Bone marrow (tissue), 2 donors: ENCODE results near the gene ATP2A3.
A peak's percentile ranks its signal among the peaks of the same experiment; 100 is the strongest.

ENCODE experiments used
- DNase-seq, 2 donors: peaks; one replicate each; lab custom pipeline; 2025; lab: John Stamatoyannopoulos, UW

Gene ATP2A3

DNA sequence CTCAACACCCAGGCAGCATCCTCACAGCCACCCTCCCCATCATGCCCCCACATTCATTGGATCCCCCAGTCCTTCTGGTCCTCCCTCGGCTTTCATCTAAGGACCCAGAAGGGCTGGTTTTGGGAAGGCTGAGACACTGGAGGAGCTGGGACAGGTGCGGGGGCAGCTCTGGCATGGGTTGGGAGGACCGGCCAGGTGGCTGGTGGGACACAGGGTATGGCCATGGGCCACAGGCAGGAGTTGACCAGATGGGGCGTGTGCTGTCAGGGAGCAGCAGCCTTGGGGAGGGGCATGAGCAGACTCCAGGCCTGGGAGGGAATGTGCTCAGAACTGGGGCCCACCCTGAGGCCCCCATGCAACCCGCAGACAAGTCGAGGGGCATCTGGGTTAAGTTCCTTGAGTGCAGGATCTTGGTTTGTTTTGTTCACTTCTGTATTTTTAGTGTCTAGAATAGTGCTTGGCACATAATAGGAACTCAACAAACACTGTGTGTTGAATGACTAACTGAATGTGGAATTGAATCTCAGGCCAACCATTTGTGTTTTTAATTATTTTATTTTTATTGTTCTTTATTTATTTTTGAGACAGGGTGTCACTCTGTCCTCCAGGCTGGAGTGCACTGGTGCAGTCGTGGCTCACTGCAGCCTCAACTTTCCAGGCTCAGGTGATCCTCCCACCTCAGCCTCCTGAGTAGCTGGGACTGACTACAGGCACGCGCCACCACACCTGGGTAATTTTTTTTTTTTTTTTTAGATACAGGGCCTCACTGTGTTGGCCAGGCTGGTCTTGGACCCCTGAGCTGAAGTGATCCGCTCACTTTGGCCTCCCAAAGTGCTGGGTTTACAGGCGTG, 53.6 kb downstream of the ATP2A3 start:
- DNase-seq: no peak

DNA sequence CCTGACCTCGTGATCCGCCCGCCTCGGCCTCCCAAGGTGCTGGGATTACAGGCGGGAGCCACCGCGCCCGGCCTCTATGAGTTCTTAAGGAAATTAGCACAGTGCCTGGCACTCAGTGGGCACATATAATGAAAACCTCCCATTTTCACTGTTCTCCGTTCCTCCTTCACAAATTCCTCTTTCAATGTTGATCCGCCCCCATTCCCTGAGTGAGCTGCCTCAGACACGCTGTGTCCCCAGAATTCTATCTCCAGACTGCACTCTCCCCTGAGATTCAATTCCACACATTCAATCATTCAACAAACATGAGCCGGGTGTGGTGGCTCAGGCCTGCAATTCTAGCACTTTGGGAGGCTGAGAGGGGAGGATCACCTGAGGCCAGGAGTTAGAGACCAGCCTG, 55.0 kb downstream of the ATP2A3 start:
- DNase-seq: no peak

DNA sequence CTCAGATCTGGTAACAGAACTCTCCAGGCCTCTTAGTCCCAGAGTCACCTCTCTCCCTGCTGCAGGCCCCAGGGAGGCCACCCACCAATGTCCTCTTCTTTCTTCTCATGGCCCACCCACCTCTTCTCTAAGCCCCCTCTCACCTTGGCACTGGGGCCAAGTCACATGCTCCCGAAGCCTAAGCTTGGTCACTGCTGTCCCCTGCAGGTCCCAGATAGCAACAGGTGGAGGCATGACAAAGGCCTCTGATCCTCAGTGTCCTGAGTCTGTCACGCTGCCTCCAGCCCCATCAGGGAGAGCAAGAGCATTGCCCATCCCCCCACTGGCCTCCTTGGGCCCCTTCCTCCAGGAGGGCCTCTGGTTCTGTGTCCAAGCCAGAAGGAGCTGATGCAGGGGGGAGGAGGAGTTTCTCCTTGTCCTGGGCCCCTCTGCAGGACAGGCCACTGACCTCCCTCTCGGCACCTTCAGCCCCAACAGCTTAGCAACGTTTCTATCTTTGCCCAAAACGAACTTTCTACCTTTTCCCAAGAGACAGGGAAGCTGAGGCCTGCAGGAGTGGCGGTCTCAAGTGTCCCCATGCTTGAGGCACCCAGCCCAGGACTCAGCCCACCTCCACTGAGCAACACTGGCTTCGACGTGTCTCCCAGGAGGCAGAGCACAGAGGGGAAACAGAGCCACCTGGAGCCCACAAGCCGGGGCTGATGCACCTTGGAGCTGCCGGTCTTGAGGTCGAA, 56.6 kb downstream of the ATP2A3 start:
- DNase-seq: no peak

DNA sequence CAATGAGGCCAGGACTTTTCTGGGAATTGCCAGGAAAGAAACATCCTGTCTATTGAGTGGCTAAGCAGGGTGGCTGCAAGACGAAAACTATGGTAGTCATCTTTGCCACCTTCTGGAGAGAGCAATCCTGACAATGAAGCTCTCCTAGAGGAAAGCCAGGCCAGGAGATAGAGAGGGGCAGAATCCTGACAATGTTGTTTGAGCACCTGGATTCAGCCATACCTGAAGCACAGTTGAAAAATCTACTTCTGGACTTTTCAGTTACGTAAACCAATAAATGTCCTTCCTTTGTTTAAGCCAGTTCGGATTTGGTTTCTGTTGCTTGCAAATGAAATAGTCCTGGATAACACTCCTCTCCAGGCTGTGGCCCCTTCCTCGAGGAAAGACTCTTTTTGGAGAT, 57.4 kb downstream of the ATP2A3 start:
- no peak for DNase-seq

DNA sequence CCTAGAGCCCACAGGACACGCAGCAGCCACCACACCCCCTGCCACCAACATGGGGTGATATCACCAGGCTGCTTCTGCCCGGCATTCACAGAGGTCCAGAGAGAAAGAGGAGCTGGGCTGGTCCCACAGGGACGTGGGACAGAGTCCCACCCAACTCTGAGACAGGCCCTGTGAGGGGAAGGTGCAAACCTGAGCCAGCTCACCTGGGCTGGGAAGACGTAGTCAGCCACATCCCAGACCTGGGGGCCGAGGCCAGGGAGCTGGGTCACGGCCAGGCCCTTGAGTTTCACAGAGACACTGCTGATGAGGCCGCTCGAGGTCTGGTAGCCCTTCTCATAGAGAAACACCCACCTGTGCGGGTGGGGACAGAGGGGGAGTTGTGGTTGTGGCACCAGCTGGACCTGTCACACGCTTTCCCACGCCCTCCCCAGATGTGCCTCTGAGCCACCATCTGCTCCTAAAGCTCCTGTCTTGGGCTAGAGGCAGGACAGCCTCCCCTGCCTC, 59.2 kb downstream of the ATP2A3 start:
- no peak for DNase-seq

DNA sequence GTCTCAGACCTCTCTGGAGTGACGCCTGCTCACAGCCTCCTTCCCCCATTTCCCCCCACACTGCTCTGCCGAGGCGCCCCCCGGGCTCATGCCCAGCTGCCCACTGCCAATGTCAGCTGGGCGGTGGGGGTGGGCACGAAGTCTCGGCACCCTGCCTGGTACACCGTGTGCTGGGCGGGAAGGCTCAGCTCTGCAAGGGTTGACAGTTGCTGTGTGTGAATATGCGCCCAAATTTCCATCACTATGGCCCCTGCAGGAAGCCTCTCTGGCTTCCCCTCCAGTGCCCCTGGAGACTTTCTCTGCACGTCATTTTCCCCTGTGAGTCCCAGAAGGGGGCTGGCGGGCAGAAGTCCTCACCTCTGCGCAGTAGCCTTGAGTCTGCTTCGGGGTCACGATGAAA, 59.7 kb downstream of the ATP2A3 start:
- DNase-seq: no peak

DNA sequence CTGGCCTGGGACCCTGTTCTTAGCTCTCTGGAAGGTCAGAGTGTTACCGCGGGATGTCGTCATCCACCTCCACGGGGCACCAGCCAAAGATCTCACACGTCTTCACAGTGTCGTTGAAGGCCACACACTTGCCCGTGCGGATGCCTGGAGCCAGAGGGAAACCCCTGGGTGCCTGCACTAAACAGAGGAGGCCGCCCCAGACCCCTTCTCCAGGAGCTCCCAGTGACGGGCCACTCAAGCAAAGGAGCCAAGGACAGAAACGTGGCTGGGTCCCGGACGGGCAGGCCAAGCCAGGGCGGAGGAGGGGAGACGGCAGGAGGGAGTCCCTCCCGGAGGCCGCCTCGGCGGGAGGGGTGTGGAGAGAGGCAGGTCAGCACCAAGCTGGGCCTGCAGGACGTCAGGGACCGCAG, 60.4 kb downstream of the ATP2A3 start:
- no peak for DNase-seq

DNA sequence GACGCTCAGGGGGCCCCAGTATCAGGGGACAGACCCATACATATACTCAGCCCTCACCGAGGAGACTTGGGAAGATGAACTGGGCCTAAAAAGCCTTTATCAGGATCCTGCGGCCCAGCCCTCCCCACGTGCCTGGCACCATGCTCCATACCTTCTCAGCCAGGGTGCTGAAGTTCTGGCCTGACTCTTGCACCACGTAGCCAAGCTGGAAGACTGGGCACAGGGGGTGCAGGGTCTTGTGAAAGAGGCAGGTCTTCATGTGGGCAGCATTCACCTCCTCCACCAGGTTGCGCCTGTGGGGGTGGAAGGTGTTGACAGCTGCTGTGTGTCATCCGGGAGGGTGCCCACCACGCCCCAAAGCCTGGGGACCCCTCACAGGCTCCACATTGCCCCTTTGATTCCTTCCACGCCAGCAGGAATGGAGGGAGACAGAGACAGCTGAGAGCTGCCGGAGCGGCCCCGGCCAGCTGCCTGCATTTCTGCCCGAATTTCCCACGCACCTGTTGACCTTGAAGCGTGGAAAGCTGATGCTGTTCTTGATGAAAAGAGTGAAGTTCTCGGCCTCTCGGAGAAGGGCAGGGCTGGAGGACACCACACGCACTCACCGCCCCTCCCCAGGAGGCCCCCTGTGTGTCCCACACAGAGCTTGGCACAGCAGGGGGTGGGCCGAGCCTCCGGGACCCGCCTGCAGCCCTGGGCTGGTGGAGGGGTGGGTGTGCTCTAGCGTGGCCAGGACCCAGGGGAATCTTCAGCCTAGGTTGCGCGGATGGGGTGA, 61.0 kb downstream of the ATP2A3 start:
- DNase-seq: no peak

DNA sequence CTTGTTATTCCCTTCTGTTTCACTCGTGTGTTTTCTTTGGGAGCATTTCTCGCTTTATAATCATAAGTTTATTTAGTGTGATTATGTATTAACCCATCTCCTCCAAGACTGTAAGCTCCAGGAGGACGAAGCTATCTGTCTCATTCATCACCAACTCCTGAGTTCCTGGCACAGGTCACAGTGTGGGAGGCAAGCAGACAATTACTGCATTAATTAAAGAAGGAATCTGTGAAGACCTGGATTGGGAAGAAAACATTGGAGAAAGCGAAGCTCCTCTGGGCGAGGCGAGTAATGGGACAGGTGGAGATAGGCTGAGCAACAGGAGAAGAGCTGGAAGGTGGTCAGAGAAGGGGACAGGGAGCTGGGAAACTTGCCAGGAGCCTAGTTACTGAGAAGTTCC, 63.6 kb downstream of the ATP2A3 start:
- no peak for DNase-seq

DNA sequence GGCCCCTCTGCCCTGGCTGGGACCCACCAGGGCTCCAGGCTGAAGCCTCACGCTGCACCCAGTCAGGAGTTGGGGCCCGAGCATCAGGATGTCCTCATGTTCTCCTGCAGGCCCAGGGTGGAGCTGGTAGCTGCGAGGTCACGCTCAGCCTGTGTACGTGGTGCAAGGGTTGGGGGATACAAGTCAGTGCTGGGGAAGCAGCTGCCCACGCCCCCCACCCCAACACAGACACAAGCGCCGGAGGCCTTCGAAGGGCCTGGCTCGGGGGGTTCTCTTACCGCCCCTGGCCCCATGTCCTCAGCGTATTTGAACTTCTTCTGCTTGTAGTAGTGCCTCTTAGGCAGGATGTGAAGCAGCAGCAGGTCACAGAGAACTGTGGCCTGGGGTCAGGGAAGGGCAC, 66.5 kb downstream of the ATP2A3 start:
- DNase-seq: no peak

DNA sequence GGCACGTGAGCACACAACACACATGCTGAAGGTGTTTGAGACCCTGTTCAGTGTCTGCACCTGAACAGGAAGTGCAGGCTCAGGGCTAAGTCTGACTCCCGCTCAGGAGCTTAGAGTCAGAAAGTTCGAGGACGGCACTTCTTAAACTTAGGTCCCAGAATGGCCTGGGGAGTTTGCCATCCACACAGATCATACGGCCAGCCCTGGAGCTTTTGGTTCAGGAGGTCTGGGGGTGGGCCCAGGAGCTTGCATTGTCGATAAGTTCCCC, 67.3 kb downstream of the ATP2A3 start:
- no peak for DNase-seq

DNA sequence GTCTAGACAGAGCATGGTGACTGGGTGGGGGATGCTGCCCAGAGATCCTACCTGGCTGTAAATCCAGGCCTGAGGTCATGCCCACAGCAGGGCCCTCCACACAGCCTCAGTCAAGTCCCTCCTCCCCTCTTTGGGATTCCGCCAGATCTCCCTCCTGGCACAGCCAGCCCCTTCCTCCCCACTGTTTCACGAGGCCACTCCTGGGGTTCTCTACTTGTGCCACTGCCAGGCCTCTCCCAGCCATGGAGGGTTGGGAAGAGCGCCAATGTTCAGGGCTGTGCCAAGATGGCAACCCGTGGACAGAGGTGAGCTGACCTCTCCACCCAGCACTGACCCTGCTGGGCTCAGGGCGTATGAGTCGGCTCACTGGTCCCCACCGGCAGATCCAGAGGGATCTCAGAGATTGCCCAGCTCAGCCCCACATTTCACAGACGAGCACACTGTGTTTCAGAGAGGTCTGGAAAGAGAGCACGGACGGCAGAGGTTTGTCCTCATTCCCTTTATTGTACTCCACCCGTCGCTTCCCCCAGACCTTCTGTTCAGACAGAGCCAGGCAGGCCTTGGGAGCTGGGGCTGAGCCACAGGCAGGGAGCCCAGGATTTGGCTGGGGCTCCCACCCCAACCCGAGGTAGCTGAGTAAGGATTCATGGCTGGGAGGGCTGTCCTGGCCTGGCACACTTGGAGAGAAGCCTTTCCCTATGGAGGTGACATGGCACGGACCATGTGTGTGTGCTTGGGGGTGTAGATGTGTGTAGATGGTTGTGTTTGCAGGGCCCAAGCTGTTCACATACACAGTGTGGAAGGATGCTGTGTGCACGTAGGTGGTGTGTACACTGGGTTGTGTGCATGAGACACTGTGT, 67.9 kb downstream of the ATP2A3 start:
- no peak for DNase-seq

DNA sequence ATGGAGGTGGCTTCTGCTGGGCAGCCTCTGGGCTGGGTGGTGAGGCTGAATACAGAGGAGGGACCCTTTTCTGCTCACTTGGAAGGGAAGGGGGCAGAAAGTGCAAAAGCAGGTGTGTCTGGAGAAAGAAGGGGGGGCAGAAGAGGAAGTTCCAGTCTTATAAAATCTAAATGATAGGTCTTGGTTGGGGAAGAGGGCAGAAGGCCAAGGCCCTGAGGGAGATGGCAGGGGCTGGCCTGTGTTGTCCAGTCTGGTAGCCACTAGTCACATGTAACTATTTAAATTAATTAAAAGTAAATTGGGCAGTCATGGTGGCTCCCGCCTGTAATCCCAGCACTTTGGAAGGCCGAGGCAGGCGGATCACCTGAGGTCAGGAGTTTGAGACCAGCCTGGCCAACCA, 68.9 kb downstream of the ATP2A3 start:
- DNase-seq: no peak

DNA sequence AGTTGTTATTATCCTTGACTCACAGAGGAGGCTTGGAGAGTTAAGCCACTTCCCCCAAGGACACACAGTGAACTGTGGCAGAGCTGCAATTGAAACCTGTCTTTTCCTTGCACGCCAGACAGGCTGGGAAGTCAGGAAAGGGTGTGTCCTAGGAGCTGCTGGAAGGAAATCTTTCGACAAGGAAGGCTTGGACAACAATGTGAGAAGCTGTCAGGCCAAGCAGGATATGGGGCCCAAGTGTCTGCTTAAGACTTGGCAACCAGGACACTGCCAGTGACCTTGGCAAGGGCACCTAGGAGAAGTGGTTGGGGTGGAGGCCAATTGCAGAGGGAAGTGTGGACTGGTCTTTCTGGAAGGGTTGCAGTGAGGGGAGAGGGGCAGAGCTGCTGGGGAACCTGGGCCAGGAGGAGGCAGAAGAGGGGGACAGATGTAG, 69.3 kb downstream of the ATP2A3 start:
- peak in 1 of 2 donors; percentile 32 for DNase-seq

DNA sequence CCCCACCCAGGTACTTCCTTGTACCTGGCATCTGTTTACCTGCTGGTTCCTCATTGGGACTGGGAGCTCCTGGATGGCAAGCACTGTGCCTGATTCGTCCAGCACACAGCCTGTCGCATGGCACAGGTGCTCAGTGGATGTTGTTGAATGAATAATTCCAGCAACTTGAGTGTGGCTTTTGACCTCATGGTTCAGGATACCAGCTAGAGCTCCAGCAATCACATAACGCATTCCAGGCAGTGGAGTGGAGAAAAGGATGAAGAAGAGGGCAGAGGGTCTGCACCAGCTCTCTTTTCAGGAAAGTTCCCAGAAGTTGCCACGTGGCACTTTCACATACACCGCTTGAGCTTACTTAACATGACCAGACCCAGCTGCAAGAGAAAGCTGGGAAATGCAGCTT, 70.0 kb downstream of the ATP2A3 start:
- DNase-seq: no peak

DNA sequence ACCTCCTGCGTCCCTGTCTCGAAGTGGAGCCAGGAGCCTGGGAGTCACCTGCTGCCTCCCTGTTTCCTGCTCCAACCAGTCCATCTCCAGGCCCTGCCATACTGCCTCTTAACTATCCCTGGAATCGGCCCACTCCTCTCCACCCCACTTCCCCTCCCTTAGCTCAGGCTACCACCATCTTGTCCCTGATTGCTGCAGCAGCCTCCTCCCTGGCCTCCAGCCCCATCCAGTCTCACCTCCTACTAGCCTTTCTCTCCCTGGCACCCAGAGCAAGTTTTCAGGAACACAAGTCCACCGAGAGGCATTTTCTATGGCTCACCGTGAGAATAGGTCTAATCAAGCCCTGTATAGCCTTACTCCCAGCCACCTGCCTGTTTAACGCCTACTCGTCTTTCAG, 70.5 kb downstream of the ATP2A3 start:
- DNase-seq: no peak

DNA sequence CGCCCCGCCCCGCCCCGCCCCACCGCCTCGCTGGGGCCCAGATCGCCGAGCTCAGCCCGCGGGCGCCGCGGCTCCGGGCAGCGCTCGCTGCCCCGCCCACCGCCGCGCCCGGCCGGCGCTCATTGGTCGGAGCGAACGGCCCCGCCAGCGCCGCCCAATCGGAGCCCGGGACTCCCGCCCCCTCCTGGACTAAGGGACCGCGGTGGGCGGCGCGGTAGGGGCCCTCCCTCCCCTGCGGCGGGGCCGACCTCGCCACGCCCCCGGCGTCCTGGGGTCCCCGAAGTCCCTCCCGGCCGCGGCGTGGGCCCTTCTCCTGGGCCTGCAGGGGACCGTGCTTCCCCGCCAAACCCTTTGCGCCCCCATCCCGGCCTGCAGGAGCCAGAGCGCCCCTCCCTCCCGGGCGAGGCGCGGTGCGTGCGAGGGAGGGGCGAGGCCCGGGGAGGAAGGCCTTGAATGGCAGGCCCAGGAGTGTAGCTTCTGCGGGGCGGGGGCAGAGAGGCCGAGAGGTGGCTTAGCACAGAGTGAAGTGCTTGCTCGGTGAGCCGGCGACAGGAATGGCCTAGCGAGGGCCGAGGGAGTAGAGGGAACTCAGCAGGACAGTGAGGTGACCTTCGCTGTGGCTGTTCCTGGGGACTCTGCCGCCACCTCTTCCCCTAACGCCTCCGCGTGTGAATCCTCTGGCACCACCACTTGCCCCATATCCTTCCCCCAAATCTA, 71.1 kb downstream of the ATP2A3 start, which contains the start of gene CAMKK1:
TSS of gene CAMKK1 (minus strand) at position 51 of the 717 bp plus-strand sequence. CDS start 7,366 bp downstream, outside the sequence.
- DNase-seq: peak; percentile 56 to 82

DNA sequence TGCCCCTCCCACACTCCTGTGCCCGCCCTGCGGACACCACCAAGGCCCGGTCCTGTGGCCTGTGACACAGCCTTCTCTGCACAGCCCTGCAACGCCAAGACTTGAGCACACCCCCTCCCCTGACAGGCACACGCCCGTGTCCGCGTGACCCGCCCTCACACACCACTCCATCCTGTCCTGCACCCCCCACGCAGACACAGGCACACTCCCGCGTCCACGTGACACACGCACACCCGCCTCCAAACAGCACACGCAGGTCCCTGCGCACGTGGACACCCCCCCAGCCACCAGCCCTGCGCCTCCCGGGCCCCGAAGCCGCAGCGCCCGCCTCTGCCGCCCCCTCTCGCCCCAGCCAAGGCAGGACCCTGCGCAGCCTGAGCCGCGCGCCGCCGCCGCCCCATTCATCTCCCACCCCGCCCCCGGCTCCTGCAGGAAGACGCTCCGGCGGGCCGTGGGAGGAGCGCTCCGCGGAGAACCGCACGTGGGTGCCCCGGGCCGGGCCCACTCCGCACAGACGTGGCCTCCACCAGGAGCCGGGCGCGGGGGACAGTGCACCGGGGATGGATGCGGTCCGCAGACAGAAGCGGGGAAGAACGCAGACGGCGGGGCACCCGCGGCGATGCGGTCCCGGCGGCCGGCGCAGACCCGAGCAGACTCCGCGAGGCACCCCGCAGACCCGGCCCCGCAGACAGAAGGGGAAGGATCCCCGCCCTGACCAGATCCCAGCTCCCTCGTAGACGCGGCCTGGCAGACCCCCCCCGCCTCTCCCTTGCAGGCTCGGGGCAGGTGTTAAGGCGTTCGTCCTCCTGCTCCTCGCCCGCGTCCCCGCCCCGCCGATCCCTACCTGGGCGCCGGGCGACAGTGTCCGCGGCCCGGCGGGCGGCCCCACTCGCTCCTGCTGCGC, 71.9 kb downstream of the ATP2A3 start:
- DNase-seq: peak; percentile 55 to 62

DNA sequence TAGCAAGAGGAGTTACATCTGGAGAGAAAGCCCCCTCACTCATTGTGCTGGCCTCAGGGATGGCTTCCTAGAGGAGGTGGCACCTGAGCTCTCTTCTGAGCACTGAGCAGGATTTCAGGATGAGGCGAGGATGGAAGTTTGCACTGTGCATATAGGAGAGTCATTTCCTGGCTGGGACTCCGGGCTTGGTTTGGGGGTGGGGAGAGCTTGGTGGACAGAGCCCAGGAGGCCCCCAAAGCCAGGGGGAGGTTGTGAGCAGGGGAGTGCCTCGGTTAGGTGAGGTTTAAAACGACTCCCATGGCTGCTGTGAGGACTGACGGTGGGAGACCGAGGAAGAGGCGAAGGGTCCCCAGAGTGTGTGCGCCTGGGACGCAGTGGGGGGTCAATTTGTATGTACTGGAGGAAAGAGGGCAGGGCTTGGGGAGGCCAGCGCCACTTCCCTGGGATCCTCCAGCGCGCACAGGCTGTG, 72.6 kb downstream of the ATP2A3 start:
- no peak for DNase-seq

DNA sequence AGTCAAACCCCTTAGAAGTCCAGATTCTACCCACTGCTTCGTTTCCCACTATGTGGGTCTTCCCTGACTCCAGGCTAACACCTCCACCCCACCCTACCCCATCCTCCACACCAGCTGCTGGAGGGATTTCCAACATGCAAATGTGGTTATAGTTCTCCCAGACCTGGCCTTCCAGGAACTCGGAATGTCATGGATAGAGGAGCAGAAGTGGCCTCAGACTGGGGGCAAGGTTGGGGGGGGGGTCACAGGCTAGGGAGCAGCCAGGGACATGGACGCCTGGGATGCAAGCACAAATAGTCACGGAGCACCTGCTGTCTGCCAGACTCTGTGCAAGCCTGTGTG, 73.4 kb downstream of the ATP2A3 start:
- DNase-seq: no peak
